Fibroblast of lung (primary cell): ENCODE results near the gene ASAH2.

Experiments
- EZH2 ChIP-seq: IDR thresholded peaks from 2 replicates; pipeline ENCODE4 v1.5.1; 2012; ENCODE audit warnings: low read length, control low read depth, mild to moderate bottlenecking; ENCODE audit errors: missing control alignments
- TF ChIP-seq, protein P1 (sequence below), 2 donors: IDR thresholded peaks in 1 of 2; conservative IDR thresholded peaks in 1 of 2; 1 replicate in 1 of 2; 2 replicates in 1 of 2; pipeline ENCODE4 v1.5.1; 2011 to 2012; ENCODE audit warnings: low read length in 2 of 2, control low read depth in 1 of 2, inconsistent platforms in 1 of 2, low read depth in 1 of 2, mild to moderate bottlenecking in 1 of 2

DNA sequence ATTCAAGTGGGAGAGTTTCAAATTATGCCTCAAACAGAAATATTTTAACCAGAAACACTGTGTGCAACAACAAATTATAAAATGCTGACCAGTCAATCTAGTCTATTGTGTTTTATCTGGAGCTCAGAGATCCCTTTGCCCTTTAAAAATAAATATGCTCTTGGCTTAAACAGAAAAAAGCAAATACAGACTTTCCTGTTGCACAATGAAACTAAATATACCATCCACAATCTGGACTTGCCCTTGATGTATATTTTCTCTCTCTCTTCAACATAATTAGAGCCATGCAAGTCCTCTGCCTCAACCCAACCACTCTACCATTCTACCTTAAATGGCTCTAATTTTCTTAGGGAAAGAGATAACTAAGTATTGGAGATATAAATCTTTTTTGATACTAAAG is 34.9 kb downstream of the ASAH2 start:
- TF ChIP-seq, protein P1, sequence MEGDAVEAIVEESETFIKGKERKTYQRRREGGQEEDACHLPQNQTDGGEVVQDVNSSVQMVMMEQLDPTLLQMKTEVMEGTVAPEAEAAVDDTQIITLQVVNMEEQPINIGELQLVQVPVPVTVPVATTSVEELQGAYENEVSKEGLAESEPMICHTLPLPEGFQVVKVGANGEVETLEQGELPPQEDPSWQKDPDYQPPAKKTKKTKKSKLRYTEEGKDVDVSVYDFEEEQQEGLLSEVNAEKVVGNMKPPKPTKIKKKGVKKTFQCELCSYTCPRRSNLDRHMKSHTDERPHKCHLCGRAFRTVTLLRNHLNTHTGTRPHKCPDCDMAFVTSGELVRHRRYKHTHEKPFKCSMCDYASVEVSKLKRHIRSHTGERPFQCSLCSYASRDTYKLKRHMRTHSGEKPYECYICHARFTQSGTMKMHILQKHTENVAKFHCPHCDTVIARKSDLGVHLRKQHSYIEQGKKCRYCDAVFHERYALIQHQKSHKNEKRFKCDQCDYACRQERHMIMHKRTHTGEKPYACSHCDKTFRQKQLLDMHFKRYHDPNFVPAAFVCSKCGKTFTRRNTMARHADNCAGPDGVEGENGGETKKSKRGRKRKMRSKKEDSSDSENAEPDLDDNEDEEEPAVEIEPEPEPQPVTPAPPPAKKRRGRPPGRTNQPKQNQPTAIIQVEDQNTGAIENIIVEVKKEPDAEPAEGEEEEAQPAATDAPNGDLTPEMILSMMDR (conservative IDR thresholded peaks at IDR 0.05 in 1 of 2, IDR thresholded peaks at IDR 0.05 in 1 of 2; ENCODE audit: low read depth in 1 of 2, low read length in 2 of 2) = no peak
- TF ChIP-seq EZH2 = no peak
